Measurements from ENCODE around the gene STAP2. TPM values are rescaled to one million over a fixed set of nuclear protein-coding genes. Genes with fewer than 3 reads are reported as not detected.

STAP2 gene
- total and polyA plus RNA-seq, 2 donors (not counting 3 experiments of a cell fraction or from before 2014, with no cell fraction given) = 12.2 to 21.7 TPM

- no TSS peak for BruUV-seq (replicated peaks)
- Histone ChIP-seq H3K4me3 (replicated peaks in 1 of 3; ENCODE audit: insufficient read depth in 1 of 3, low read depth in 1 of 3, low read length in 3 of 3) (no peak overlapping the region), H3K36me3 (ENCODE audit: control insufficient read depth in 2 of 2, extremely low read depth in 1 of 2, insufficient read depth in 2 of 2, low read length in 2 of 2) (no peaks in the 10 kb centered on the region), H3K4me2 (ENCODE audit: insufficient read depth, low read length) (no peak overlapping the region), H3K9me3 (replicated peaks; ENCODE audit: control insufficient read depth, insufficient read depth, low read length) (no peaks in the 10 kb centered on the region), H3K79me2 (ENCODE audit: control insufficient read depth, insufficient read depth, low read length) (no peaks in the 10 kb centered on the region), H3K9me1 (replicated peaks; ENCODE audit: control insufficient read depth, extremely low read depth, insufficient read depth, low read length) (no peaks in the 10 kb centered on the region), H3K9ac (replicated peaks; ENCODE audit: extremely low read depth, insufficient read depth, low read length) (no peak overlapping the region), H3K27ac (ENCODE audit: insufficient read depth, low read depth, low read length) (no peak overlapping the region), H3K4me1 (ENCODE audit: control insufficient read depth, extremely low read depth, insufficient read depth, low read length) (no peaks in the 10 kb centered on the region), H3K27me3 (ENCODE audit: control insufficient read depth in 2 of 2, insufficient read depth in 2 of 2, low read length in 2 of 2) (no peaks in the 10 kb centered on the region), H2AFZ (ENCODE audit: low read depth, low read length) (no peak overlapping the region), H4K20me1 (replicated peaks; ENCODE audit: control insufficient read depth, extremely low read depth, insufficient read depth, low read length) (no peaks in the 10 kb centered on the region)
- intact Hi-C loops (cut with micrococcal nuclease) (no loop called here), dilution Hi-C loops (cut with MboI; ENCODE audit: extremely low pct_ligation_motif_present, low sequenced_read_pairs) (no loop called here)
- DNase-seq (ENCODE audit: low read depth, low spot score) = no peak
- ChIA-PET CTCF (interaction anchor here (1.3 to 2.0 kb wide), 2 partner anchors 31 to 54 kb away, joined by 5 to 7 read pairs; no protein-coding TSS in a partner anchor), POLR2A (no interaction called here)
- TF ChIP-seq JUN (IDR thresholded peaks at IDR 0.05; ENCODE audit: borderline replicate concordance, insufficient read depth, insufficient read length, low read depth) (no peak), CTCF (IDR thresholded peaks at IDR 0.05; ENCODE audit: extremely low read depth in 1 of 2, insufficient read depth in 1 of 2, low read depth in 1 of 2, low read length in 2 of 2) (no peak), MYC (IDR thresholded peaks at IDR 0.05; ENCODE audit: low read depth, low read length) (no peak), FOS (IDR thresholded peaks at IDR 0.05; ENCODE audit: borderline replicate concordance, insufficient read depth, low read length) (no peak), EZH2 (IDR thresholded peaks at IDR 0.05; ENCODE audit: borderline replicate concordance, low read depth, low read length, severe bottlenecking) (no peak), MAX (IDR thresholded peaks at IDR 0.05; ENCODE audit: insufficient read depth, insufficient read length) (no peak), POLR2AphosphoS5 (IDR thresholded peaks at IDR 0.05; ENCODE audit: insufficient read depth, low read depth, low read length) (no peak), POLR2A (IDR thresholded peaks at IDR 0.05; ENCODE audit: low read depth, low read length) (no peak), GATA2 (IDR thresholded peaks at IDR 0.05; ENCODE audit: insufficient read depth, insufficient read length, low read depth, low read length) (no peak)
- FAIRE-seq = no peak
These were observed 40.5 kb downstream of the STAP2 start for GRCh38 chr19:4297901-4298809.
